Caco-2 (cell line): ENCODE measurements around the gene BACH2. TPM values are rescaled to one million over a fixed set of nuclear protein-coding genes. Genes with fewer than 3 reads are reported as not detected.

Experiments
- BruUV-seq: library from RNA; stranded (reverse); fragments of 400-500 nt; replicated peaks from 2 replicates; lab custom pipeline; 2021; lab: Mats Ljungman, UMichigan
- CTCF ChIA-PET: fragments of 300-600 bp; sonication (Branson Sonifier 250); formaldehyde crosslinking; loops from one replicate; lab custom pipeline; 2022; ENCODE audit warnings: antibody characterized with exemption; lab: Charles Lee
- POLR2A ChIA-PET: fragments of 300-600 bp; sonication (Branson Sonifier 250); formaldehyde crosslinking; loops from one replicate; lab custom pipeline; 2022; ENCODE audit warnings: antibody characterized with exemption; lab: Charles Lee
- DNase-seq, 2 experiments: peaks; one replicate each; pipeline versions ENCODE4 v3.0.0 to v3.0.0-alpha.2; 2020 to 2022
- H3K27me3 ChIP-seq: replicated peaks from 2 replicates; pipeline ENCODE4 v1.6.0; 2011; ENCODE audit warnings: low read length; ENCODE audit not compliant: control insufficient read depth, insufficient read depth
- H3K36me3 ChIP-seq: 2 replicates; pipeline ENCODE4 v1.5.1; 2011; ENCODE audit warnings: low read length; ENCODE audit not compliant: control insufficient read depth, insufficient read depth
- H3K4me1 ChIP-seq: fragments of 250-450 bp; sonication (Bioruptor Pico); 2 replicates; pipeline ENCODE4 v1.5.1; 2020; ENCODE audit warnings: mild to moderate bottlenecking
- H3K4me3 ChIP-seq: 2 replicates; pipeline ENCODE4 v1.5.1; 2011; ENCODE audit warnings: low read depth, mild to moderate bottlenecking, control low read depth, low read length
- H3K9me3 ChIP-seq: fragments of 250-450 bp; sonication (Bioruptor Pico); 2 replicates; pipeline ENCODE4 v1.5.1; 2020; ENCODE audit warnings: mild to moderate bottlenecking, moderate library complexity
- H3K27ac Mint-ChIP-seq: one replicate; pipeline ENCODE4 v1.8.0; 2022; ENCODE audit warnings: mixed read lengths; ENCODE audit not compliant: unreplicated experiment
- H3K27me3 Mint-ChIP-seq: one replicate; pipeline ENCODE4 v1.8.0; 2022; ENCODE audit warnings: mixed read lengths; ENCODE audit not compliant: insufficient read depth, unreplicated experiment
- H3K36me3 Mint-ChIP-seq: one replicate; pipeline ENCODE4 v1.8.0; 2022; ENCODE audit warnings: mild to moderate bottlenecking, mixed read lengths; ENCODE audit not compliant: insufficient read depth, unreplicated experiment
- H3K4me1 Mint-ChIP-seq: one replicate; pipeline ENCODE4 v1.8.0; 2022; ENCODE audit warnings: low read depth, mixed read lengths; ENCODE audit not compliant: unreplicated experiment
- H3K4me3 Mint-ChIP-seq: one replicate; pipeline ENCODE4 v1.8.0; 2022; ENCODE audit warnings: mild to moderate bottlenecking, moderate library complexity, mixed read lengths; ENCODE audit not compliant: unreplicated experiment
- H3K9me3 Mint-ChIP-seq: one replicate; pipeline ENCODE4 v1.8.0; 2022; ENCODE audit warnings: mixed read lengths; ENCODE audit not compliant: unreplicated experiment
- intact Hi-C: fragments of 100-400 bp; cut with micrococcal nuclease; formaldehyde crosslinking; loops from one replicate; pipeline ENCODE4 v1.10.0; 2022; ENCODE audit not compliant: unreplicated experiment
- total RNA-seq: library from RNA; stranded (reverse); gene quantifications from 2 replicates; pipeline ENCODE4 v1.2.3, GENCODE V29; 2022
- TF ChIP-seq, protein P1 (sequence below), 2 experiments: fragments of 200-600 bp in 1 of 2; IDR thresholded peaks; 1 replicate in 1 of 2; 2 replicates in 1 of 2; pipeline versions ENCODE4 v1.5.1 to v1.8.0; 2011 to 2022; ENCODE audit warnings: antibody characterized with exemption in 1 of 2, control low read depth in 1 of 2, inconsistent platforms in 1 of 2, low read depth in 1 of 2, low read length in 1 of 2, mild to moderate bottlenecking in 1 of 2, moderate library complexity in 1 of 2; ENCODE audit not compliant: insufficient read depth in 1 of 2, severe bottlenecking in 1 of 2, unreplicated experiment in 1 of 2

The BACH2 gene
- total RNA-seq, 1 experiment from 2014 or later = 0.43 TPM

DNA sequence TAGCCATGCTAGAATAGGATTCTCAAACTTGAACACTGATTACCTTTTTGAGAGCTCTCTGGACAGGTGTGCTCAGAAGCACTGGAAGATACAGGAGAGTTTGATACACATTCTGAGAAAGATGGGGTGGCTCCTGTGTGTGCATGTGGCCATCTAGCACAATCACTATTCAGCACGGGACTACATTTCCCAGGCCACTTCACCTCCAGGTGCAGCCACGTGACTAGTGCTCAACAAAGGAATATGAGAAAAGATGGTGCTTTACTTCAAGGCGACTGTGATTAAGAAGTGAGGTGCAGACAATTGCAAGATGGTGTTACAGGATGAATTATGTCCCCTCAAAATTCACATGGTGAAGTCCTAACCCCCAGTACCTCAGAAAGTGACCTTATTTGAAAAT, 103.8 kb downstream of the BACH2 start:
- Mint-ChIP-seq H3K4me3 (no peak overlapping the region), H3K27ac (no peak overlapping the region), H3K36me3 (no peaks in the 10 kb centered on the region), H3K9me3 (no peaks in the 10 kb centered on the region), H3K27me3 (no peaks in the 10 kb centered on the region), H3K4me1 (peaks cover 14% of the 10 kb centered on the region)
- no peaks in the 10 kb centered on the region for H3K36me3 ChIP-seq
- H3K4me1 ChIP-seq = no peaks in the 10 kb centered on the region
- TF ChIP-seq, protein P1, sequence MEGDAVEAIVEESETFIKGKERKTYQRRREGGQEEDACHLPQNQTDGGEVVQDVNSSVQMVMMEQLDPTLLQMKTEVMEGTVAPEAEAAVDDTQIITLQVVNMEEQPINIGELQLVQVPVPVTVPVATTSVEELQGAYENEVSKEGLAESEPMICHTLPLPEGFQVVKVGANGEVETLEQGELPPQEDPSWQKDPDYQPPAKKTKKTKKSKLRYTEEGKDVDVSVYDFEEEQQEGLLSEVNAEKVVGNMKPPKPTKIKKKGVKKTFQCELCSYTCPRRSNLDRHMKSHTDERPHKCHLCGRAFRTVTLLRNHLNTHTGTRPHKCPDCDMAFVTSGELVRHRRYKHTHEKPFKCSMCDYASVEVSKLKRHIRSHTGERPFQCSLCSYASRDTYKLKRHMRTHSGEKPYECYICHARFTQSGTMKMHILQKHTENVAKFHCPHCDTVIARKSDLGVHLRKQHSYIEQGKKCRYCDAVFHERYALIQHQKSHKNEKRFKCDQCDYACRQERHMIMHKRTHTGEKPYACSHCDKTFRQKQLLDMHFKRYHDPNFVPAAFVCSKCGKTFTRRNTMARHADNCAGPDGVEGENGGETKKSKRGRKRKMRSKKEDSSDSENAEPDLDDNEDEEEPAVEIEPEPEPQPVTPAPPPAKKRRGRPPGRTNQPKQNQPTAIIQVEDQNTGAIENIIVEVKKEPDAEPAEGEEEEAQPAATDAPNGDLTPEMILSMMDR (IDR thresholded peaks at IDR 0.05; ENCODE audit: insufficient read depth in 1 of 2, low read depth in 1 of 2, low read length in 1 of 2, severe bottlenecking in 1 of 2, unreplicated experiment in 1 of 2) = no peak
- ChIA-PET CTCF (no interaction called here), POLR2A (no interaction called here)
- H3K27me3 ChIP-seq = no peaks in the 10 kb centered on the region
- no TSS peak for BruUV-seq
- intact Hi-C loops = no loop called here
- no peak for DNase-seq
- H3K4me3 ChIP-seq = no peak overlapping the region
- no peaks in the 10 kb centered on the region for H3K9me3 ChIP-seq

DNA sequence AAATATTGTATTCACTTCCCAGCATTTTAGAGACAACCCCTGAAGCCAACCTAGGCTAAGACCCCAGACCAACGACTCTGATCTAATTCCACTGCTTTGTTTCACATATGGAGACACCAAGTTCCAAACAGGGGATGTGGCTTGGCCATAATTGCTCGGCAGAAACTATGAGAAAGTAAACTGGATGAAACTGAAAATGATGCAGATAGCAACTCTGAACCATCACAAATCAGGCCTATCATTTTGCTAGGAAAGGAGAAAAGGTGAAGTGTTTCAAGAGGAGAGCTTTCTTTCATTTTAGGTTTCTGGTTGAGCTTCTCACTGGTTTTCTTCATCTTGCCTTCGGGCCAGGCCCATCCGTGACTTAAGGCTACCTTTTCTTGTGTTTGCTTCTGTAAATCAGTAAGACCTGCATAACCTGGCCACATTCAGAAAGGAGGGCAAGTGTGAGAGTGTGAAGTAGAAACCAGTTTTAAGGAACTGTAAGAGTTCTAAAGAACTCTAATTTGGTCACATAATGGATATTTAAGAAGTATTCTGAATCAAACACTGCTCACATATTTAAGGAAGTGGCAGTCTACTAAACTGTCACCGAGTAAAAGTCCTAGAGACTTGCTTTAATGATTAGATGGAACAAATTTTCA, 105.8 kb downstream of the BACH2 start:
- intact Hi-C loops = no loop called here
- TF ChIP-seq, protein P1 (IDR thresholded peaks at IDR 0.05; ENCODE audit: insufficient read depth in 1 of 2, low read depth in 1 of 2, low read length in 1 of 2, severe bottlenecking in 1 of 2, unreplicated experiment in 1 of 2) = no peak
- Histone ChIP-seq H3K4me1 (no peaks in the 10 kb centered on the region), H3K9me3 (no peaks in the 10 kb centered on the region), H3K27me3 (no peaks in the 10 kb centered on the region), H3K4me3 (no peak overlapping the region), H3K36me3 (no peaks in the 10 kb centered on the region)
- H3K9me3 Mint-ChIP-seq = no peaks in the 10 kb centered on the region
- H3K36me3 Mint-ChIP-seq = no peaks in the 10 kb centered on the region
- ChIA-PET CTCF (no interaction called here), POLR2A (no interaction called here)
- no peak overlapping the region for H3K27ac Mint-ChIP-seq
- no peak for DNase-seq
- BruUV-seq = no TSS peak
- peaks cover 13% of the 10 kb centered on the region for H3K4me1 Mint-ChIP-seq
- H3K4me3 Mint-ChIP-seq = no peak overlapping the region
- H3K27me3 Mint-ChIP-seq = no peaks in the 10 kb centered on the region

DNA sequence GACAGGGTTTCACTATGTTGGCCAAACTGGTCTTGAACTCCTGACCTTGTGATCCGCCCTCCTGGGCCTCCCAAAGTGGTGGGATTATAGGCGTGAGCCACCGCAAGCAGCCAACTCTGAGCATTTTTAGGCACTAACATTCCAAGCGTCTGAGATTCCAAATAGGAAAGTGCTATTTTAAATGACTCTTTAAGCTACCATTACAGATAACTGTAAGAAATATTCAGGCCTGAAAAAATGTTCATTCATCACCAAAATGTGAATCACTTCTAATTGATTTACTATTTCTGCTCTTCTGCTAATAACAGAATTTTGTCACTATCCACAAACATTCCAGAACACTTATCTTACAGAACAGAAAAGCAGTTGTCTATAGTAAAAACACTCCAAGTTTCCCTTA, 106.5 kb downstream of the BACH2 start:
- no peak overlapping the region for H3K27ac Mint-ChIP-seq
- CTCF ChIA-PET = no interaction called here
- intact Hi-C loops = no loop called here
- Histone ChIP-seq H3K4me3 (no peak overlapping the region), H3K4me1 (no peaks in the 10 kb centered on the region), H3K9me3 (no peaks in the 10 kb centered on the region), H3K27me3 (no peaks in the 10 kb centered on the region), H3K36me3 (no peaks in the 10 kb centered on the region)
- TF ChIP-seq, protein P1 (IDR thresholded peaks at IDR 0.05; ENCODE audit: insufficient read depth in 1 of 2, low read depth in 1 of 2, low read length in 1 of 2, severe bottlenecking in 1 of 2, unreplicated experiment in 1 of 2) = no peak
- POLR2A ChIA-PET = interaction anchor here (0.6 kb wide), 1 partner anchor 27 kb away, joined by 4 read pairs; no protein-coding TSS in a partner anchor
- peaks cover 5% of the 10 kb centered on the region for H3K4me1 Mint-ChIP-seq
- no peak for DNase-seq
- no peaks in the 10 kb centered on the region for H3K27me3 Mint-ChIP-seq
- BruUV-seq = no TSS peak
- H3K36me3 Mint-ChIP-seq = no peaks in the 10 kb centered on the region
- H3K4me3 Mint-ChIP-seq = no peak overlapping the region
- H3K9me3 Mint-ChIP-seq = no peaks in the 10 kb centered on the region
